SK-N-SH (cell line): ENCODE measurements around the gene STIM1. TPM values are rescaled to one million over a fixed set of nuclear protein-coding genes. Genes with fewer than 3 reads are reported as not detected.

ENCODE experiments used
- CTCF ChIA-PET: fragments of 300-600, 350-600 bp; formaldehyde crosslinking; extraction: SDS; loops from one replicate; lab custom pipeline; 2021; lab: Yijun Ruan, JAX
- POLR2A ChIA-PET: fragments of 350-600 bp; sonication (Branson Sonifier 250); formaldehyde crosslinking; extraction: SDS; loops from one replicate; lab custom pipeline; 2020; ENCODE audit warnings: antibody characterized with exemption, inconsistent platforms; lab: Yijun Ruan, JAX
- DNase-seq: peaks from one replicate; pipeline ENCODE4 v3.0.0; 2012
- H2AFZ ChIP-seq: fragments of 200-600 bp; sonication (generic); 2 replicates; pipeline ENCODE4 v1.8.1; 2016; ENCODE audit warnings: antibody characterized with exemption, mild to moderate bottlenecking, low read depth
- H3F3A ChIP-seq: fragments of 200-600 bp; sonication (generic); replicated peaks from 2 replicates; pipeline ENCODE3; 2016; ENCODE audit warnings: antibody characterized with exemption, mild to moderate bottlenecking; ENCODE audit not compliant: insufficient read depth
- H3K27ac ChIP-seq, 2 experiments: fragments of 200-500 bp in 1 of 2; fragments of 200-600 bp in 1 of 2; sonication (Bioruptor generic) in 1 of 2; sonication (generic), shearing (Covaris generic) in 1 of 2; 2 replicates each; pipeline versions ENCODE4 v1.5.1 to v1.6.1; 2014 to 2016; ENCODE audit warnings: low read depth in 2 of 2, inconsistent platforms in 1 of 2, low read length in 1 of 2, mild to moderate bottlenecking in 1 of 2, mixed read lengths in 1 of 2
- H3K27me3 ChIP-seq: fragments of 200-600 bp; sonication (generic), shearing (Covaris generic); 2 replicates; pipeline ENCODE4 v1.6.1; 2016; ENCODE audit warnings: mixed run types; ENCODE audit not compliant: insufficient read depth
- H3K36me3 ChIP-seq, 2 experiments: fragments of 200-500 bp in 1 of 2; fragments of 200-600 bp in 1 of 2; sonication (Bioruptor generic) in 1 of 2; sonication (generic) in 1 of 2; replicated peaks in 1 of 2; 2 replicates each; pipeline versions ENCODE3 to v1.5.1; 2014 to 2016; ENCODE audit warnings: low read length in 1 of 2, mild to moderate bottlenecking in 1 of 2; ENCODE audit not compliant: insufficient read depth in 2 of 2, control insufficient read depth in 1 of 2
- H3K4me1 ChIP-seq, 2 experiments: fragments of 200-500 bp in 1 of 2; fragments of 200-600 bp in 1 of 2; sonication (Bioruptor generic) in 1 of 2; sonication (generic), shearing (Covaris generic) in 1 of 2; 2 replicates each; pipeline versions ENCODE4 v1.5.1 to v1.6.1; 2014 to 2016; ENCODE audit warnings: low read depth in 1 of 2, low read length in 1 of 2, mixed run types in 1 of 2; ENCODE audit not compliant: insufficient read depth in 2 of 2, control insufficient read depth in 1 of 2
- H3K4me2 ChIP-seq: fragments of 200-600 bp; sonication (generic), shearing (Covaris generic); 2 replicates; pipeline ENCODE4 v1.6.1; 2017; ENCODE audit warnings: mixed run types
- H3K4me3 ChIP-seq, 2 experiments: fragments of 200-500 bp in 1 of 2; fragments of 200-600 bp in 1 of 2; sonication (Bioruptor generic) in 1 of 2; sonication (generic), shearing (Covaris generic) in 1 of 2; 2 replicates each; pipeline versions ENCODE4 v1.5.1 to v1.8.1; 2014 to 2016; ENCODE audit warnings: low read depth in 2 of 2, inconsistent platforms in 1 of 2, low read length in 1 of 2, mild to moderate bottlenecking in 1 of 2, mixed read lengths in 1 of 2, moderate library complexity in 1 of 2
- H3K79me2 ChIP-seq: fragments of 200-600 bp; sonication (generic); 2 replicates; pipeline ENCODE4 v1.8.1; 2017; ENCODE audit warnings: mild to moderate bottlenecking; ENCODE audit not compliant: insufficient read depth
- H3K9ac ChIP-seq: fragments of 200-600 bp; sonication (generic); 2 replicates; pipeline ENCODE4 v1.6.1; 2017; ENCODE audit warnings: mixed run types
- H3K9me2 ChIP-seq: fragments of 200-600 bp; sonication (generic); 2 replicates; pipeline ENCODE4 v1.6.1; 2017; ENCODE audit warnings: mixed run types
- H3K9me3 ChIP-seq: fragments of 200-600 bp; sonication (generic); 2 replicates; pipeline ENCODE4 v1.6.1; 2017; ENCODE audit warnings: mixed run types, mild to moderate bottlenecking, moderate library complexity
- H4K20me1 ChIP-seq: fragments of 200-600 bp; sonication (generic); 2 replicates; pipeline ENCODE4 v1.6.1; 2017; ENCODE audit warnings: mild to moderate bottlenecking, mixed run types; ENCODE audit not compliant: insufficient read depth
- CHD2 ChIP-seq: fragments of 150-350 bp; IDR thresholded peaks from 2 replicates; pipeline ENCODE4 v1.6.1; 2018; ENCODE audit warnings: low read length; ENCODE audit not compliant: partially characterized antibody
- EP300 ChIP-seq, 2 experiments: IDR thresholded peaks; 2 replicates each; pipeline versions ENCODE4 v1.4.0 to v1.6.1; 2012; ENCODE audit warnings: borderline replicate concordance in 1 of 2, low read depth in 1 of 2, low read length in 1 of 2
- FOSL2 ChIP-seq: IDR thresholded peaks from 2 replicates; pipeline ENCODE4 v1.4.0; 2012; ENCODE audit warnings: low read depth, mild to moderate bottlenecking, moderate library complexity, borderline replicate concordance
- FOXJ3 ChIP-seq: sonication (generic); formaldehyde crosslinking; IDR thresholded peaks from 2 replicates; pipeline ENCODE4 v1.5.1; 2020; ENCODE audit warnings: mild to moderate bottlenecking, missing genetic modification reagents
- FOXM1 ChIP-seq: IDR thresholded peaks from 2 replicates; pipeline ENCODE4 v1.4.0; 2012; ENCODE audit warnings: low read depth, mild to moderate bottlenecking
- GABPA ChIP-seq: IDR thresholded peaks from 2 replicates; pipeline ENCODE4 v1.4.0; 2012; ENCODE audit warnings: low read depth, mild to moderate bottlenecking
- NFIC ChIP-seq: IDR thresholded peaks from 2 replicates; pipeline ENCODE4 v1.4.0; 2012; ENCODE audit warnings: borderline replicate concordance
- NRF1 ChIP-seq: IDR thresholded peaks from 2 replicates; pipeline ENCODE4 v1.6.1; 2012; ENCODE audit warnings: low read depth, mild to moderate bottlenecking, low read length
- POLR2AphosphoS5 ChIP-seq: IDR thresholded peaks from 2 replicates; pipeline ENCODE4 v1.6.1; 2012; ENCODE audit warnings: low read depth, low read length
- RAD21 ChIP-seq: IDR thresholded peaks from 2 replicates; pipeline ENCODE4 v1.6.1; 2012; ENCODE audit warnings: mild to moderate bottlenecking, low read length
- RXRA ChIP-seq: IDR thresholded peaks from 2 replicates; pipeline ENCODE4 v1.4.0; 2012; ENCODE audit warnings: low read depth, mild to moderate bottlenecking, borderline replicate concordance
- SIN3A ChIP-seq: IDR thresholded peaks from 2 replicates; pipeline ENCODE4 v1.6.1; 2012; ENCODE audit warnings: low read depth, mild to moderate bottlenecking, low read length, moderate library complexity, borderline replicate concordance
- SMC3 ChIP-seq: IDR thresholded peaks from 2 replicates; pipeline ENCODE4 v1.6.1; 2012; ENCODE audit warnings: low read depth, low read length, improper control_type of control experiment
- TCF12 ChIP-seq: IDR thresholded peaks from 2 replicates; pipeline ENCODE4 v1.4.0; 2012
- TEAD4 ChIP-seq: IDR thresholded peaks from 2 replicates; pipeline ENCODE4 v1.4.0; 2012; ENCODE audit warnings: mild to moderate bottlenecking, borderline replicate concordance; ENCODE audit not compliant: insufficient read depth
- WGBS: methylation state at CpG from one replicate; pipeline ENCODE4 v1.1.6; 2017; ENCODE audit warnings: low lambda C conversion rate; 5-methylcytosine and 5-hydroxymethylcytosine counted together
- polyA plus RNA-seq, 3 experiments: library from polyadenylated mRNA; depleted of rRNA; stranded (reverse); fragments of >200 nt; gene quantifications; 2 replicates each; pipeline ENCODE4 v1.2.3, GENCODE V29; 2012
- TF ChIP-seq, protein P1 (sequence below): IDR thresholded peaks from 2 replicates; pipeline ENCODE4 v1.4.0; 2012; ENCODE audit warnings: low read depth, borderline replicate concordance
- TF ChIP-seq, protein P2 (sequence below): IDR thresholded peaks from 2 replicates; pipeline ENCODE4; 2012
- TF ChIP-seq, protein P3 (sequence below): fragments of 150-350 bp; IDR thresholded peaks from 2 replicates; pipeline ENCODE4 v1.6.1; 2016; ENCODE audit warnings: mild to moderate bottlenecking, low read depth, low read length
- TF ChIP-seq, protein P4 (sequence below): IDR thresholded peaks from 2 replicates; pipeline ENCODE4 v1.4.0; 2012; ENCODE audit warnings: low read depth

The STIM1 gene
- polyA plus RNA-seq, 1 of the 3 experiments (the other 2 are of a cell fraction), result 29.5 TPM

DNA sequence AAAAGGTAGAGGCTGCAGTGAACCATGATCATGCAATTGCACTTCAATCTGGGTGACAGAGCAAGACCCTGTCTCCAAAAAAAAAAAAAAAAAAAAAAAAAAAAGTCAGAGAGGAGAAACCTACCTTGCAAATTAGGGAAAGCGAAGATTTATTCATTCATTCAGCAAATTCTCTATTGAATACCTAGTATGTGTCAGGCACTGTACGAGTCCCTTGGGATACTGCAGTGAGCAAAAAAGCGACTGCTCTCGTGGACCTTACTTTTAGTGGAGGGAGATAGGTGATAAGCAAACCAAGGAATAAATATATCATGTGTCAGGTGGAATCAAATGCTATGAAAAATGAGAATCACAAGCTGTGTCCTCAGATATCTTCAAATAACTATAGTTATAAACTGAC is 101.3 kb downstream of the STIM1 start:
- Histone ChIP-seq H3K79me2 (no peaks in the 10 kb centered on the region), H3K27ac (no peak overlapping the region), H3K4me1 (peaks cover 0 to 4% of the 10 kb centered on the region in 2 experiments; a peak in 1 of 4 replicates), H3K27me3 (no peaks in the 10 kb centered on the region), H3K9ac (no peak overlapping the region), H3K36me3 (no peaks in the 10 kb centered on the region), H3F3A (peaks cover 13% of the 10 kb centered on the region), H4K20me1 (no peaks in the 10 kb centered on the region), H3K9me3 (no peaks in the 10 kb centered on the region), H3K4me3 (no peak overlapping the region), H2AFZ (no peak overlapping the region), H3K4me2 (no peak overlapping the region), H3K9me2 (no peaks in the 10 kb centered on the region)
- WGBS, result 94% methylated on average over 4 of the region's 4 CpGs
- no peak for TF ChIP-seq RXRA
- TF ChIP-seq FOXJ3 (CRISPR knock-in tag), result no peak
- no peak for TF ChIP-seq TEAD4
- TF ChIP-seq, protein P1, sequence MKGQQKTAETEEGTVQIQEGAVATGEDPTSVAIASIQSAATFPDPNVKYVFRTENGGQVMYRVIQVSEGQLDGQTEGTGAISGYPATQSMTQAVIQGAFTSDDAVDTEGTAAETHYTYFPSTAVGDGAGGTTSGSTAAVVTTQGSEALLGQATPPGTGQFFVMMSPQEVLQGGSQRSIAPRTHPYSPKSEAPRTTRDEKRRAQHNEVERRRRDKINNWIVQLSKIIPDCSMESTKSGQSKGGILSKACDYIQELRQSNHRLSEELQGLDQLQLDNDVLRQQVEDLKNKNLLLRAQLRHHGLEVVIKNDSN, result no peak
- TF ChIP-seq, protein P2, sequence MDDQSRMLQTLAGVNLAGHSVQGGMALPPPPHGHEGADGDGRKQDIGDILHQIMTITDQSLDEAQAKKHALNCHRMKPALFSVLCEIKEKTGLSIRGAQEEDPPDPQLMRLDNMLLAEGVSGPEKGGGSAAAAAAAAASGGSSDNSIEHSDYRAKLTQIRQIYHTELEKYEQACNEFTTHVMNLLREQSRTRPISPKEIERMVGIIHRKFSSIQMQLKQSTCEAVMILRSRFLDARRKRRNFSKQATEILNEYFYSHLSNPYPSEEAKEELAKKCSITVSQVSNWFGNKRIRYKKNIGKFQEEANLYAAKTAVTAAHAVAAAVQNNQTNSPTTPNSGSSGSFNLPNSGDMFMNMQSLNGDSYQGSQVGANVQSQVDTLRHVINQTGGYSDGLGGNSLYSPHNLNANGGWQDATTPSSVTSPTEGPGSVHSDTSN, result no peak
- TF ChIP-seq SIN3A, result no peak
- TF ChIP-seq GABPA, result no peak
- TF ChIP-seq, protein P3, sequence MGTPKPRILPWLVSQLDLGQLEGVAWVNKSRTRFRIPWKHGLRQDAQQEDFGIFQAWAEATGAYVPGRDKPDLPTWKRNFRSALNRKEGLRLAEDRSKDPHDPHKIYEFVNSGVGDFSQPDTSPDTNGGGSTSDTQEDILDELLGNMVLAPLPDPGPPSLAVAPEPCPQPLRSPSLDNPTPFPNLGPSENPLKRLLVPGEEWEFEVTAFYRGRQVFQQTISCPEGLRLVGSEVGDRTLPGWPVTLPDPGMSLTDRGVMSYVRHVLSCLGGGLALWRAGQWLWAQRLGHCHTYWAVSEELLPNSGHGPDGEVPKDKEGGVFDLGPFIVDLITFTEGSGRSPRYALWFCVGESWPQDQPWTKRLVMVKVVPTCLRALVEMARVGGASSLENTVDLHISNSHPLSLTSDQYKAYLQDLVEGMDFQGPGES, result no peak
- no peak for TF ChIP-seq FOSL2
- no peak for TF ChIP-seq POLR2AphosphoS5
- TF ChIP-seq FOXM1, result no peak
- TF ChIP-seq NRF1, result no peak
- TF ChIP-seq EP300 (IDR thresholded peaks at IDR 0.05; ENCODE audit: borderline replicate concordance in 1 of 2, low read depth in 1 of 2, low read length in 1 of 2), result no peak
- no peak for TF ChIP-seq SMC3
- TF ChIP-seq TCF12, result no peak
- TF ChIP-seq, protein P4, sequence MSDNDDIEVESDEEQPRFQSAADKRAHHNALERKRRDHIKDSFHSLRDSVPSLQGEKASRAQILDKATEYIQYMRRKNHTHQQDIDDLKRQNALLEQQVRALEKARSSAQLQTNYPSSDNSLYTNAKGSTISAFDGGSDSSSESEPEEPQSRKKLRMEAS, result no peak
- no peak for TF ChIP-seq NFIC
- TF ChIP-seq RAD21, result no peak
- no peak for TF ChIP-seq CHD2
- ChIA-PET POLR2A (no interaction called here), CTCF (no interaction called here)
- DNase-seq, result no peak
